NT2/D1 (cell line): Measurements from ENCODE around the gene TCP11.

ENCODE experiments used
- DNase-seq: peaks from one replicate; pipeline ENCODE4 v3.0.0-alpha.2; 2011; ENCODE audit warnings: low read depth, low spot score
- H3K27me3 ChIP-seq: 2 replicates; pipeline ENCODE4 v1.6.0; 2011; ENCODE audit warnings: mild to moderate bottlenecking; ENCODE audit not compliant: insufficient read length, insufficient read depth
- H3K36me3 ChIP-seq: 2 replicates; pipeline ENCODE4 v1.6.1; 2011; ENCODE audit warnings: mild to moderate bottlenecking, low read length, mixed read lengths; ENCODE audit not compliant: insufficient read depth, insufficient read length
- H3K4me1 ChIP-seq: 2 replicates; pipeline ENCODE4 v1.5.1; 2011; ENCODE audit not compliant: insufficient read depth, insufficient read length
- H3K4me3 ChIP-seq: 2 replicates; pipeline ENCODE4 v1.5.1; 2011; ENCODE audit warnings: low read depth; ENCODE audit not compliant: insufficient read length
- H3K9ac ChIP-seq: 2 replicates; pipeline ENCODE4 v1.6.0; 2011; ENCODE audit warnings: low read depth; ENCODE audit not compliant: insufficient read length
- H3K9me3 ChIP-seq: 2 replicates; pipeline ENCODE4 v1.5.1; 2011; ENCODE audit warnings: mild to moderate bottlenecking, low read length; ENCODE audit not compliant: insufficient read depth
- SUZ12 ChIP-seq: IDR thresholded peaks from 2 replicates; pipeline ENCODE4 v1.6.1; 2011; ENCODE audit not compliant: insufficient read length, insufficient read depth; ENCODE audit errors: extremely low read depth
- YY1 ChIP-seq: IDR thresholded peaks from 2 replicates; pipeline ENCODE4 v1.6.1; 2011; ENCODE audit not compliant: insufficient read length, insufficient read depth
- ZNF274 ChIP-seq: IDR thresholded peaks from 2 replicates; pipeline ENCODE4 v1.6.1; 2011; ENCODE audit warnings: mild to moderate bottlenecking, low read depth, low read length

The TCP11 gene

DNA sequence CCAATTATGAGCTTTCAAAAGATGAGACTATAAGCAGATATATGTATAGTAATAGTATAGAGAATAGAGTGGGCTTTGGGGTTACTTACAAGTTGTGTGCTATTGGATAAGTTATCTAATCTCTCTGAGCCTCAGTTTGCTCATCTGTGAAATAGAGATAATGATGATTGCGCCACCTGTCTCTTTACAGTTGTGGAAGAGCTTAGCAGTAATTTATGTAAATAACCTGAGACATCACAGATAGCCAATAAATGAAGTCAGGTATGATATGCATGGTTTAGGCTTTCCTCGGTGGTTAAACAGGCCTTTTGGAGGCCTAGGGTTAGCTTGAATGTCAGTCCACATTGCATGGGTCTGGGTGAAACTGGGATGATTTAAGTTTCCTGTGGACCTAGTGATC is 42.8 kb upstream of the TCP11 start:
- Histone ChIP-seq H3K4me3 (no peak overlapping the region), H3K4me1 (peaks cover 6% of the 10 kb centered on the region), H3K9ac (no peak overlapping the region), H3K36me3 (no peaks in the 10 kb centered on the region), H3K27me3 (no peaks in the 10 kb centered on the region), H3K9me3 (no peaks in the 10 kb centered on the region)
- DNase-seq: no peak
- no peak for TF ChIP-seq YY1
- TF ChIP-seq SUZ12: no peak
- no peak for TF ChIP-seq ZNF274

DNA sequence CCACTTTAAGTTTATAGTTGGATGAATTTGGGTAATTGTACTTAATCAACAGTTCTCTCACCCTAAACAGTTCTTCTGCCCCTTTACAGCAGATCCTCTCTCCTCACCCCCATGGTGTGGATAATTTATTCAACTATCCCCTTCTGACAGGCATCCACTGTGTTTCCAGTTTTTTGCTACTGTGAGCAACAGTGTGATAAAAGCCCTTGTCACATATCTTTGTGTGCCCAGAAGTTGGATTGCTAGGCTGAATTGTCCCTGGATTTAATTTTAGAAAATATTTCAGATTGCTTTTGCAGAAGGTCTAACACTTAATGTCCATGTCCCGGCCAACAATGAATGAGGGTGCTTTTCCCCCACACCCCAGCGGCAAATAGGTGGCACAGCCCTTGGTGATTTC is 42.1 kb upstream of the TCP11 start:
- H3K36me3 ChIP-seq: no peaks in the 10 kb centered on the region
- no peaks in the 10 kb centered on the region for H3K27me3 ChIP-seq
- H3K4me3 ChIP-seq: no peak overlapping the region
- no peak for DNase-seq
- no peak overlapping the region for H3K9ac ChIP-seq
- TF ChIP-seq ZNF274 (no peak), SUZ12 (no peak), YY1 (no peak)
- H3K9me3 ChIP-seq: no peaks in the 10 kb centered on the region
- H3K4me1 ChIP-seq: peaks cover 11% of the 10 kb centered on the region

DNA sequence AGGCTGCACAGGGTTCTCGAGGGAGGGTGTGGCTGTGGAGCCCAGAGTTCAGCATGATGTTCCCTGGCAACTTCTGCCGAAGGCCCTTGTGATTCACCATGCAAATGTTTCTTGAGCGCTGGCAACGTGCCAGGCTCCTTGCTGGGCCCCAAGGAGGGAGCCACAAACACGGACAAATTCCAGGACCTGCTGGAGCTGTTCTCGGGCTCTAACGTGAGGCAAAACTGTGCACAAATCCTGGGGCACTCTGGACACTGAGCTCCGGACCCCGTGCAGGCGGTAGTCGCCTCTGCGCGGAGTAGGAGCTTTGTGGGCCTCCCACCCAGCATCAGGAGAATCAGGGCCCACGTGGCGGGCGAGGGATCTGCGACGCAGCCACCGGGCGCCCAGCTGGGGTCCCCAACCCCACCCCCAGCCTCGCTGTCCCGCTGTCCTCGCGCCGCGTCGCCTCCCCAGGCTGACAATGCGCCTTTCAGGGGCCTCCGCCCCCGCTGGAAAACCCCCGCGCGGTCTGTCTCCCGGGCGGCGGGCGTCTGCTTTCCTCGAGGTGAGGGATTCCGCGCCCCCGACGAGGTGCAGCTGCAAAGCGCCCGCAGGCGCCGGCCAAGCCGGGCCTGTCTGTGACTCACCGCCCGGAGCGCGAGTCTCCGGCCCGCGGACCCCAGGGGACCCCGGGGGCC is 40.9 kb upstream of the TCP11 start:
- Histone ChIP-seq H3K4me1 (peaks cover 11% of the 10 kb centered on the region), H3K9ac (peak overlapping the region; percentile 47), H3K9me3 (no peaks in the 10 kb centered on the region; the same call in 1 of the 2 replicates), H3K36me3 (no peaks in the 10 kb centered on the region), H3K4me3 (no peak overlapping the region), H3K27me3 (no peaks in the 10 kb centered on the region)
- TF ChIP-seq ZNF274 (no peak), YY1 (no peak), SUZ12 (no peak)
- DNase-seq: peak; percentile 23

DNA sequence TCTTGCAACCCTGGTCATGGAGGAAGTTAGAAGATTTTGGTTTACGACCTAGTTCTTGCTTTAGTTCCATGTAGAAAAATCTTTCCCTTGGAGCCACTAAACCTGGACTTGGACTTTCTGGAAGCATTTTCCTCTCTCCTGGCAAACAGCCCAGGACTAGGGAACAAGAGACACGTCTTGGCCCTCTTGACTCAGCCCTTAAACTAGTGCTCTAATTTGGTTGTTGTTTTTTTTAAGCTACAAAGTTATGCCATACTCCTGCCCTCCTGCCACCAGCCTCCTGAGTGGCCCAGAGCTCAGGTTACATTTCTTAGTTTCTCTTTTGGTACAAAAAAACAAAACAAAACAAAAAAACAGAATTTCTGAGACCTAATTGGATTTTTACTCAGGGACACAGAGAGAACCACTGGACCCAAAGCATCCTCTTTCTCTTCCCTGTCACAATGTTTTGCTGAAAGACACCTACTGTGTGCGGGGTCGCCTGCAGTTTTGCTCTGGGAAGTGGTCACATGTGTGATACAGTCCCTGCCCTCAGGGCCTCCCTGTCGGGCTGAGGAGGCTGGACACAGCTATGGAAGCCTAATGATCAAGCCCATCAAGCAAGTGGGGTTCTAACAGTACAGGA is 40.3 kb upstream of the TCP11 start:
- Histone ChIP-seq H3K36me3 (no peaks in the 10 kb centered on the region), H3K4me3 (no peak overlapping the region), H3K9ac (peak overlapping the region; percentile 17), H3K4me1 (peaks cover 11% of the 10 kb centered on the region), H3K9me3 (no peaks in the 10 kb centered on the region; the same call in 1 of the 2 replicates), H3K27me3 (no peaks in the 10 kb centered on the region)
- no peak for DNase-seq
- no peak for TF ChIP-seq YY1
- no peak for TF ChIP-seq SUZ12
- no peak for TF ChIP-seq ZNF274

DNA sequence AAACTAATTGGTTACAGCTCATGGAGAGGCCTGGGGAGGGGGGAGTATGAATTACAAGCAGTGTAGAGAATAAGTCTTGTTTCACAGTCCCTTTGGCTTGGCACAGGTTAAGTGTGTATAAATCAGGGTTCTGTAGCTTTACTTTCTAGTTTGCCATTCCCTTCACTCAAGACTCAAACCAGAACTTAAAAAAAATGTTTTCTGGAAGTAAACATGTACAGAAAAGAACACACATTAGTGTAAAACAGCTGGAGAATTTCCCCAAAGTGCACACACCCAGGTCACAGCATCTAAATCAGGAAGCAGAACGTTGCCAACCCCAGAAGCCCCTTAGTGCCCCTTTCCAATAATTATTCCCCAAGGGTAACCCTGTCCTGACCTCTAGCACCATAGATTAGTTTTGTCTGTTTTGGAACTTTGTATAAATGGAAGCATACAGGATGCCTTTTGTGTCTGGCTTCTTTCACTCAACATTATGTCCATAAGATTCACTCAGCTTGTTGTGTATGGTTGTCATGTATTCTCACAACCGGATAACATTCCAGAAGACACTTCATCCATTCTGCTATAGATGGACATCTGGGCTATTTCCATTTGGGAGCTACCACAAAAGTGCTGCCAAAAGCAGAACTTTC is 38.9 kb upstream of the TCP11 start:
- no peak for TF ChIP-seq ZNF274
- TF ChIP-seq SUZ12: no peak
- no peak for TF ChIP-seq YY1
- no peak for DNase-seq
- no peak overlapping the region for H3K9ac ChIP-seq
- H3K4me1 ChIP-seq: peaks cover 8% of the 10 kb centered on the region
- H3K27me3 ChIP-seq: no peaks in the 10 kb centered on the region
- H3K36me3 ChIP-seq: no peaks in the 10 kb centered on the region
- no peaks in the 10 kb centered on the region; the same call in 1 of the 2 replicates for H3K9me3 ChIP-seq
- H3K4me3 ChIP-seq: no peak overlapping the region

DNA sequence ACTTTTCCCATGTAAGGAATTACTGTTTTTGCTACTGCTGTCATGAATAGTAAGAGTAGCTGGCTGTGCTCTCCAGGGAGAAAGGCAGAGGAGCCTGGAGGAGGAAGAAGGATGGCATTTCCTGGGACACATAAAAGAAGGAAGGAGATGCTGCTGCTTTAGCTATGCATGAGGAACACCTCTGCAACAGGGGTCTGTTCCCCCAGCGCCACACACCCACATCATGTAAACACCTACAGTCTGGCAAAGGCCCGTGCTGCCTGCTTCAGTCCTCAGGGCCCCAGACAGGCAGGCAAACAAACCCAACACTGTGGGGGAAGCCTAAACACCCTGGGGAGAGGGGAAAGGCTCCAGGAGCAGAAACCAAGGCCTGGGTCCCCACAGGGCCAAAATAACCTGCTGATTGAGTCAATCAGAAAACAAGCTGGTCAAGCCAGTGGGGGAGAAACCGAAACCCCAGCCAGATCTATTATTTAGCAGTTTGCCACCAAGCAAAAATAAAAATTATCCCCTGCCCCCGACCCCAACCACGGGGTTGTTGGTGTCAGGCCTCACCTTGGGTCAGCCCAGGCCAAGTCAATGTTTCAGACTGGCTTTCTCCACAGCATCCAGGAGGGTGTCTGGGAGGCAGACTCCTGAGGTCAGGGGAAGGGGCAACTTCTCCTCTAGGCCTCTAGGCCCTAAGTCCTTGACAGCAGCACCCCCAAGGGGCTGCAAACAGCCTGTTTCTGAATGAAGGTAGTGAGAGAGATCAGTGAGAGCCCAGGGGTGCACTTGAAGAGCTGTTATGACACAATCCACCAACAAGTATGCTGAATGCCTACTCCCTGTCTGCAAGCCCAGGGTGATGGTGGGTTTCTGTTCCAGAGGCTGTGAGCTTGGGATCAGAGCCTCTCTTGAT is 38.0 kb upstream of the TCP11 start:
- no peak for DNase-seq
- TF ChIP-seq SUZ12 (no peak), YY1 (no peak), ZNF274 (no peak)
- Histone ChIP-seq H3K9ac (no peak overlapping the region), H3K4me1 (peaks cover 8% of the 10 kb centered on the region), H3K4me3 (no peak overlapping the region), H3K27me3 (no peaks in the 10 kb centered on the region), H3K9me3 (no peaks in the 10 kb centered on the region; the same call in 1 of the 2 replicates), H3K36me3 (no peaks in the 10 kb centered on the region)

DNA sequence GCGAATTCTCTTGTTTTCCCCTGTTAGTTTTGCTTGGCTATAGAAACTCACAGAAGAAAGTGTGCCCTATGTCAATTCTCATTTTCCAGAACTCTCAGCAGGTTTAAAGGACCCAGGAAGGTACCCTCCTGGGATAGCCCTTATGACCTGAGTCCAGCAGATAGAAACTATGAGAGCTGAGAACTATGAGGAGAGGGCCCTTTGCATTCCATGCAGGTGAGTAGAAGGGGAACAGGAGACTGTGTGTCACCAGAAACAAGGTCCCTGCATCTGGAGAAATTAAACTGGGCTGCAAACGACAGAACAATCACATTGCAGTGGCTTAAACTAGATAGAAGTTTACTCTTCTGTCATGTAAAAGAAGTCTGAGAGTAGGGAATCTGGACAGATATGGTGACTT is 36.9 kb upstream of the TCP11 start:
- TF ChIP-seq ZNF274: no peak
- TF ChIP-seq SUZ12: no peak
- no peak for TF ChIP-seq YY1
- H3K9ac ChIP-seq: no peak overlapping the region

More for the DNA sequence above, 36.9 kb upstream of the TCP11 start:
- peaks cover 11% of the 10 kb centered on the region for H3K4me1 ChIP-seq
- no peak overlapping the region for H3K4me3 ChIP-seq
- no peaks in the 10 kb centered on the region for H3K36me3 ChIP-seq
- no peaks in the 10 kb centered on the region for H3K27me3 ChIP-seq
- H3K9me3 ChIP-seq: no peaks in the 10 kb centered on the region; the same call in 1 of the 2 replicates
- DNase-seq: no peak
